HUES64 (cell line): ENCODE measurements around the gene SPIRE2.
"Not testable (repeated sequence)": the region's sequence is repeated elsewhere in the genome, so short reads cannot be mapped to it uniquely, and the experiment has no call there.

Experiments
- H3K27ac ChIP-seq: 2 replicates; pipeline ENCODE4 v1.7.0; 2013; ENCODE audit warnings: low read depth, low read length, inconsistent platforms
- H3K27me3 ChIP-seq: 2 replicates; pipeline ENCODE4 v1.6.1; 2013; ENCODE audit warnings: mild to moderate bottlenecking, low read length; ENCODE audit not compliant: insufficient read depth
- H3K36me3 ChIP-seq: 2 replicates; pipeline ENCODE4 v1.6.1; 2013; ENCODE audit warnings: mild to moderate bottlenecking, low read length; ENCODE audit not compliant: insufficient read depth
- H3K4me1 ChIP-seq: 2 replicates; pipeline ENCODE4 v1.6.1; 2013; ENCODE audit warnings: mild to moderate bottlenecking, low read length, moderate library complexity; ENCODE audit not compliant: insufficient read depth
- H3K4me3 ChIP-seq: 2 replicates; pipeline ENCODE4 v1.5.1; 2013; ENCODE audit warnings: mild to moderate bottlenecking, low read length, moderate library complexity
- H3K9ac ChIP-seq: 2 replicates; pipeline ENCODE4 v1.6.1; 2013; ENCODE audit warnings: mild to moderate bottlenecking, low read depth, low read length
- H3K9me3 ChIP-seq: 2 replicates; pipeline ENCODE4 v1.6.1; 2013; ENCODE audit warnings: low read depth, low read length; ENCODE audit not compliant: insufficient read depth
- WGBS: fragments of 150-250, 120-280 bp; methylation state at CpG from one replicate; pipeline ENCODE4 v1.1.7; 2013; ENCODE audit warnings: missing lambda C conversion rate; 5-methylcytosine and 5-hydroxymethylcytosine counted together

Gene SPIRE2

GRCh38 chr16:89791278-89791995 lies 36.8 kb upstream of the SPIRE2 start:
- Histone ChIP-seq H3K27ac (no peak overlapping the region), H3K9me3 (no peaks in the 10 kb centered on the region), H3K36me3 (peaks cover 89% of the 10 kb centered on the region), H3K9ac (no peak overlapping the region), H3K27me3 (no peaks in the 10 kb centered on the region), H3K4me1 (no peaks in the 10 kb centered on the region), H3K4me3 (no peak overlapping the region)
- 96% methylated on average over 16 of the region's 16 CpGs for WGBS

GRCh38 chr16:89793092-89793491 lies 35.2 kb upstream of the SPIRE2 start:
- 63% methylated on average over 11 of the region's 12 CpGs for WGBS

GRCh38 chr16:89793955-89794354 lies 34.3 kb upstream of the SPIRE2 start:
- Histone ChIP-seq H3K27me3 (no peaks in the 10 kb centered on the region), H3K9me3 (no peaks in the 10 kb centered on the region), H3K9ac (no peak overlapping the region), H3K27ac (no peak overlapping the region), H3K36me3 (peaks cover 84% of the 10 kb centered on the region), H3K4me3 (no peak overlapping the region), H3K4me1 (no peaks in the 10 kb centered on the region)
- WGBS: 97% methylated on average over 7 of the region's 7 CpGs

More at GRCh38 chr16:89793092-89793491, 35.2 kb upstream of the SPIRE2 start:
- H3K27me3 ChIP-seq, H3K9me3 ChIP-seq, H3K27ac ChIP-seq, H3K4me3 ChIP-seq, H3K4me1 ChIP-seq, H3K9ac ChIP-seq: not testable (repeated sequence)
- H3K36me3 ChIP-seq: peaks cover 84% of the 10 kb centered on the region

- Histone ChIP-seq H3K9ac (no peak overlapping the region), H3K4me1 (no peaks in the 10 kb centered on the region), H3K27me3 (no peaks in the 10 kb centered on the region), H3K36me3 (peaks cover 86% of the 10 kb centered on the region), H3K4me3 (no peak overlapping the region), H3K9me3 (no peaks in the 10 kb centered on the region), H3K27ac (no peak overlapping the region)
- WGBS: 93% methylated on average over 5 of the region's 5 CpGs
Observed at GRCh38 chr16:89795676-89796075, 32.6 kb upstream of the SPIRE2 start.

GRCh38 chr16:89796104-89796503 lies 32.2 kb upstream of the SPIRE2 start:
- 94% methylated on average over 18 of the region's 18 CpGs for WGBS
- H3K36me3 ChIP-seq: peaks cover 82% of the 10 kb centered on the region

GRCh38 chr16:89798126-89798525 lies 30.1 kb upstream of the SPIRE2 start:
- no peaks in the 10 kb centered on the region for H3K9me3 ChIP-seq
- H3K4me1 ChIP-seq: no peaks in the 10 kb centered on the region
- H3K27me3 ChIP-seq: no peaks in the 10 kb centered on the region
- H3K36me3 ChIP-seq: peaks cover 78% of the 10 kb centered on the region
- 93% methylated on average over 5 of the region's 5 CpGs for WGBS
- no peak overlapping the region for H3K27ac ChIP-seq
- H3K9ac ChIP-seq: no peak overlapping the region
- H3K4me3 ChIP-seq: no peak overlapping the region

More at GRCh38 chr16:89796104-89796503, 32.2 kb upstream of the SPIRE2 start:
- Histone ChIP-seq H3K27me3 (no peaks in the 10 kb centered on the region), H3K27ac (no peak overlapping the region), H3K4me3 (no peak overlapping the region), H3K4me1 (no peaks in the 10 kb centered on the region), H3K9ac (no peak overlapping the region), H3K9me3 (no peaks in the 10 kb centered on the region)

- H3K27ac ChIP-seq: no peak overlapping the region
- peaks cover 81% of the 10 kb centered on the region for H3K36me3 ChIP-seq
- no peaks in the 10 kb centered on the region for H3K9me3 ChIP-seq
- no peaks in the 10 kb centered on the region for H3K27me3 ChIP-seq
- no peak overlapping the region for H3K9ac ChIP-seq
- H3K4me1 ChIP-seq: no peaks in the 10 kb centered on the region
- WGBS: 96% methylated on average over 15 of the region's 15 CpGs
- no peak overlapping the region for H3K4me3 ChIP-seq
Observed at GRCh38 chr16:89798832-89799370, 29.4 kb upstream of the SPIRE2 start.

- no peak overlapping the region for H3K27ac ChIP-seq
- peaks cover 78% of the 10 kb centered on the region for H3K36me3 ChIP-seq
- WGBS: 97% methylated on average over 12 of the region's 12 CpGs
- no peaks in the 10 kb centered on the region for H3K27me3 ChIP-seq
- H3K4me3 ChIP-seq: no peak overlapping the region
- no peaks in the 10 kb centered on the region for H3K9me3 ChIP-seq
- H3K9ac ChIP-seq: no peak overlapping the region
- H3K4me1 ChIP-seq: no peaks in the 10 kb centered on the region
Observed at GRCh38 chr16:89801800-89802199, 26.5 kb upstream of the SPIRE2 start.

GRCh38 chr16:89805136-89805905 lies 23.0 kb upstream of the SPIRE2 start:
- Histone ChIP-seq H3K9ac (no peak overlapping the region), H3K27ac (no peak overlapping the region), H3K4me1 (no peaks in the 10 kb centered on the region), H3K36me3 (peaks cover 79% of the 10 kb centered on the region), H3K9me3 (0 out of 2 replicates have a peak, but pooled peaks cover 4% of the 10 kb centered on the region), H3K4me3 (no peak overlapping the region), H3K27me3 (no peaks in the 10 kb centered on the region)
- WGBS: 96% methylated on average over 15 of the region's 15 CpGs

- 94% methylated on average over 16 of the region's 16 CpGs for WGBS
- not testable (repeated sequence) for H3K27me3 ChIP-seq, H3K4me1 ChIP-seq, H3K27ac ChIP-seq, H3K9ac ChIP-seq, H3K9me3 ChIP-seq, H3K4me3 ChIP-seq
- peaks cover 85% of the 10 kb centered on the region for H3K36me3 ChIP-seq
Observed at GRCh38 chr16:89806589-89807193, 21.6 kb upstream of the SPIRE2 start.

GRCh38 chr16:89808475-89808874 lies 19.8 kb upstream of the SPIRE2 start:
- no peak overlapping the region for H3K4me3 ChIP-seq
- no peak overlapping the region for H3K9ac ChIP-seq
- H3K27me3 ChIP-seq: no peaks in the 10 kb centered on the region
- WGBS: 95% methylated on average over 4 of the region's 4 CpGs
- H3K36me3 ChIP-seq: peaks cover 77% of the 10 kb centered on the region
- H3K27ac ChIP-seq: no peak overlapping the region
- H3K9me3 ChIP-seq: 0 out of 2 replicates have a peak, but pooled peaks cover 4% of the 10 kb centered on the region
- no peaks in the 10 kb centered on the region for H3K4me1 ChIP-seq
